HPDE6-E6E7 (cell line): ENCODE data around the gene SQSTM1.
"Not testable (repeated sequence)": the region's sequence is repeated elsewhere in the genome, so short reads cannot be mapped to it uniquely, and the experiment has no call there.

ENCODE experiments used
- DNase-seq: peaks from one replicate; pipeline ENCODE4 v3.0.0; 2011; ENCODE audit warnings: missing footprints; ENCODE audit errors: extremely low spot score

The SQSTM1 gene

GRCh38 chr5:179825655-179826182, 5.0 kb downstream of the SQSTM1 start:
- DNase-seq, result no peak

- no peak for DNase-seq
These were observed 7.0 kb downstream of the SQSTM1 start for GRCh38 chr5:179827680-179828079.

GRCh38 chr5:179828756-179829421, 8.2 kb downstream of the SQSTM1 start:
- DNase-seq, result no peak

GRCh38 chr5:179829732-179830435, 9.2 kb downstream of the SQSTM1 start:
- no peak for DNase-seq

GRCh38 chr5:179830818-179831468, 10.2 kb downstream of the SQSTM1 start:
- DNase-seq, result no peak

DNA sequence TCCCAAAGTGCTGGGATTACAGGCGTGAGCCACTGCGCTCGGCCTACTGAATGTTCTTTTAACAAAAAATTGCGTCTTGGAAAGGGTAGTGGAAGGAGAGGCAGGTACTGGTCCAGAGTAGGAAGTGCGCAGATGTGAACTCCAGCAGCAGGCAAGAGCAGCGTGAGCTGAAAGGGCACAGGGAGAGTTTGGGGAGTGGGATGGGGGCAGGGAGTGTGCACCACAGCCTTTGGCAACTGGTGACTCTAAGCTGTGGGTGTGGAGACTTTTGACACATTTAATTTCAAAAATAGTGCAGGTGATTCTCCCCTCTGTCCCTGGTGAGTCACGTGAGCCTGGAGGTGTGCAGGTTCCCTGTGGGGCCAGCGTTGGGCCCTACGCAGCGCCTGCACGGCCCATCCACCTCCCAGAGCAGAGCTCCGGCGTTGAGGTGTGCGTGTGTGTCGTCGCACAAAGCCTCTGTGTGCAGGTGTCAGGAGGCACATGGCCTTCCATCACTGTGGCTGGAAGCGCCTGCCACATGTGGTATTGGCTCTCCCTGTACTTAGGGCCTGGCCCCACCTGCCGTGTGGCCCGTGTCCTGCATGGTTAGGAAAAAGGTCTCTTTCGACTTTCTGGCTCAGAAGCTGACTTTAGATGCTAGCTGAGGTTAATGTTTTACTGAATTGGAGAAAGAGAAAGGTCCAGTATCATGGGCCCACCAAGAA, 11.5 kb downstream of the SQSTM1 start:
- no peak for DNase-seq

GRCh38 chr5:179833056-179833708, 12.5 kb downstream of the SQSTM1 start:
- no peak for DNase-seq

- DNase-seq, result no peak
These were observed 13.0 kb downstream of the SQSTM1 start for GRCh38 chr5:179833709-179834070.

DNA sequence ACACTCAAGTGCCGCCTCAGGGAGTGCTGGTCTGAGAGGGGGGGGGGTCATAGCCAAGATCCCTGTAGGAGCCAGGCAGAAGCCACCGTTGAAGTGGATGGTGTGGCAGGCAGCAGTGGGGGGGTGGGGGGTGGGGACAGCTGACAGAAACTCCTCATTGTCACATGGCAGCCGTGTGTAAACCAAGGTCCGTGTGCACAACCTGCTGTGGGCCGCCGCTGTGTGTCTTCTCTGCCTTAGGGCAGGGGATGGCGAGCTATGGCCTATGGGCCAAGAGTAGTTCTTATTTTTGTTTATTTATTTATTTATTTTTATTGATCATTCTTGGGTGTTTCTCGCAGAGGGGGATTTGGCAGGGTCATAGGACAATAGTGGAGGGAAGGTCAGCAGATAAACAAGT, 13.4 kb downstream of the SQSTM1 start:
- no peak for DNase-seq

DNA sequence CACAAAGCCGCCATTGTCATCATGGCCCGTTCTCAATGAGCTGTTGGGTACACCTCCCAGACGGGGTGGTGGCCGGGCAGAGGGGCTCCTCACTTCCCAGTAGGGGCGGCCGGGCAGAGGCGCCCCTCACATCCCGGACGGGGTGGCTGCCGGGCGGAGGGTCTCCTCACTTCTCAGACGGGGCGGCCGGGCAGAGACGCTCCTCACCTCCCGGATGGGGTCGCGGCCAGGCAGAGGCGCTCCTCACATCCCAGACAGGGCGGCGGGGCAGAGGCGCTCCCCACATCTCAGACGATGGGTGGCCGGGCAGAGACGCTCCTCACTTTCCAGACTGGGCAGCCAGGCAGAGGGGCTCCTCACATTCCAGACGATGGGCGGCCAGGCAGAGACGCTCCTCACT, 14.2 kb downstream of the SQSTM1 start:
- not testable (repeated sequence) for DNase-seq

- DNase-seq, result no peak
These were observed 15.7 kb downstream of the SQSTM1 start for GRCh38 chr5:179836225-179837019.

GRCh38 chr5:179837076-179838011, 16.6 kb downstream of the SQSTM1 start:
- DNase-seq, result no peak

- DNase-seq, result no peak
These were observed 18.9 kb downstream of the SQSTM1 start for GRCh38 chr5:179839328-179840256.

- no peak for DNase-seq
These were observed 19.6 kb downstream of the SQSTM1 start for GRCh38 chr5:179840321-179840720.

- DNase-seq, result no peak
These were observed 20.1 kb downstream of the SQSTM1 start for GRCh38 chr5:179840766-179841165.

DNA sequence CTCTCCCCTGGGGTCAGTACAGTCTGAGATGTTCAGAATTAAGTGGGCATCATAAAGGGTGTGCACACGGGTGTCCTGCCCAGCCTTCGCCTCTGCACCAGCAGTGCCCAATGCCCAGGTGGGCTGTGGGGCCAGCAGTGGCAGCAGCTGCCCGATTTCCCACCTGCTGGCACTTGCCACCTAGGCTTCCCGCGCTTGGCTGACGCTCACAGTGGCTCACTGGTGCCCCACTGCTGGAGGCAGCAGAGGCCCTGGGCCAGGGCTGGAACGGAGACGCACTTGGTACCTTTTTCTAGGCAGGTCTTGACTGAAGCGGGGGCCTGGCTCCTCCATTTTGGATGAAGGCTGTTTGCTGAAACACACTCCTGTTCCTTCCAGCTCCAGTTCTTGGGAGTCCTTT, 20.9 kb downstream of the SQSTM1 start:
- no peak for DNase-seq

DNA sequence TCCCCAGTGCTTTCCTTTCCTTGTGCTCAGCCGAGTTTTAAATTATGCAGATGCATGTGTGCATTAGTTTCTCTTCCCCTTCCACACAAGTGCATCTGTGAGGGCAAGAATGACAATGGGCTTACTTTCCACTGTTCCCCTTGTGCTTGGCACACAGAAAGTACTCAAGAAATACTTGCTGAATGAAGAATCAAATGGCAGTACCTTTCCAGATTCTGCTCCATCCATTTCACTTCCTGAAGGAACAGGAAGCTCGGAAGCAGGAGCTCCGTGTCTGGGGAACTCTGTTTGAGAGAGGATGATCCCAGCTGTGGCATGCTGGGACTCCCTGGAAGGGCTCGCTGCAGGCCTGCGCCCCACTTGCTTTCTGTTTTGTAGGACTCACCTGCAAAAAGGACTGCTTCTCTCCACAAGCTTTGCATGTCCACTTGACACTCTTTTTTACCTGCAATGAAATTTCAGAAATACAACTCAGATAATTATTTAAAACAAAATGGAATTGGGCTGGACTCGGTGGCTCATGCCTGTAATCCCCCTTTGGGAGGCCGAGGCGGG, 32.4 kb downstream of the SQSTM1 start:
- DNase-seq, result no peak

DNA sequence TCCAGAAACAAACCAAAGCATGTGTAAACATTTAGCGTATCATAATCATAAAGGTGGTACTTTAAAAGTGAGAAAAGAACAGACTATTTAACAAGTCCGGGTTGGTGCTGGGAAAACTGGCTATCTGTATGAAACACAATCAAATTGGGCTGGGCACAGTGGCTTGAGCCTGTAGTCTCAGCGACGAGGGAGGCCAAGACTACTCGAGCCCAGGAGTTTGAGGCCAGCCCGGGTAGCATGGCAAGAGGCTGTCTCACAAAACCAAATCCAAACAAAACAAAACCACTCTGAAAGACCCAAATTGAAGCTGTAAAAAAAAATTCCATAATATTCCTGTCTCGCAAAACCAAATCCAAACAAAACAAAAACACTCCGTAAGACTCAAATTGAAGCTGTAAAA, 33.7 kb downstream of the SQSTM1 start:
- DNase-seq, result no peak
